ENCODE measurements around the gene SAMD11.

Gene SAMD11

GRCh38 chr1:938711-939489 is 15.2 kb downstream of the SAMD11 start:
- TF ChIP-seq FOXM1 (IDR thresholded peaks at IDR 0.05; ENCODE audit: borderline replicate concordance, low read depth), result no peak
- no peak for TF ChIP-seq ZBTB7A (IDR thresholded peaks at IDR 0.05; ENCODE audit: low read depth)
- TF ChIP-seq CEBPB (IDR thresholded peaks at IDR 0.05), result no peak
- TF ChIP-seq, protein P1, sequence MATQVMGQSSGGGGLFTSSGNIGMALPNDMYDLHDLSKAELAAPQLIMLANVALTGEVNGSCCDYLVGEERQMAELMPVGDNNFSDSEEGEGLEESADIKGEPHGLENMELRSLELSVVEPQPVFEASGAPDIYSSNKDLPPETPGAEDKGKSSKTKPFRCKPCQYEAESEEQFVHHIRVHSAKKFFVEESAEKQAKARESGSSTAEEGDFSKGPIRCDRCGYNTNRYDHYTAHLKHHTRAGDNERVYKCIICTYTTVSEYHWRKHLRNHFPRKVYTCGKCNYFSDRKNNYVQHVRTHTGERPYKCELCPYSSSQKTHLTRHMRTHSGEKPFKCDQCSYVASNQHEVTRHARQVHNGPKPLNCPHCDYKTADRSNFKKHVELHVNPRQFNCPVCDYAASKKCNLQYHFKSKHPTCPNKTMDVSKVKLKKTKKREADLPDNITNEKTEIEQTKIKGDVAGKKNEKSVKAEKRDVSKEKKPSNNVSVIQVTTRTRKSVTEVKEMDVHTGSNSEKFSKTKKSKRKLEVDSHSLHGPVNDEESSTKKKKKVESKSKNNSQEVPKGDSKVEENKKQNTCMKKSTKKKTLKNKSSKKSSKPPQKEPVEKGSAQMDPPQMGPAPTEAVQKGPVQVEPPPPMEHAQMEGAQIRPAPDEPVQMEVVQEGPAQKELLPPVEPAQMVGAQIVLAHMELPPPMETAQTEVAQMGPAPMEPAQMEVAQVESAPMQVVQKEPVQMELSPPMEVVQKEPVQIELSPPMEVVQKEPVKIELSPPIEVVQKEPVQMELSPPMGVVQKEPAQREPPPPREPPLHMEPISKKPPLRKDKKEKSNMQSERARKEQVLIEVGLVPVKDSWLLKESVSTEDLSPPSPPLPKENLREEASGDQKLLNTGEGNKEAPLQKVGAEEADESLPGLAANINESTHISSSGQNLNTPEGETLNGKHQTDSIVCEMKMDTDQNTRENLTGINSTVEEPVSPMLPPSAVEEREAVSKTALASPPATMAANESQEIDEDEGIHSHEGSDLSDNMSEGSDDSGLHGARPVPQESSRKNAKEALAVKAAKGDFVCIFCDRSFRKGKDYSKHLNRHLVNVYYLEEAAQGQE (IDR thresholded peaks at IDR 0.05; ENCODE audit: low read depth), result no peak
- TF ChIP-seq TEAD4 (IDR thresholded peaks at IDR 0.05), result no peak
- no peak for TF ChIP-seq TAF1 (IDR thresholded peaks at IDR 0.05; ENCODE audit: low read depth)
- no peak for TF ChIP-seq USF1 (IDR thresholded peaks at IDR 0.05)
- TF ChIP-seq NFIC (IDR thresholded peaks at IDR 0.05), result no peak
- TF ChIP-seq MAX (IDR thresholded peaks at IDR 0.05), result no peak

- TF ChIP-seq EP300 (IDR thresholded peaks at IDR 0.05; ENCODE audit: borderline replicate concordance) (no peak), MAX (IDR thresholded peaks at IDR 0.05) (no peak), TAF1 (IDR thresholded peaks at IDR 0.05; ENCODE audit: low read depth) (no peak), ZBTB7A (IDR thresholded peaks at IDR 0.05; ENCODE audit: low read depth) (no peak), FOXM1 (IDR thresholded peaks at IDR 0.05; ENCODE audit: borderline replicate concordance, low read depth) (no peak), RAD21 (IDR thresholded peaks at IDR 0.05; ENCODE audit: low read depth) (no peak), YY1 (IDR thresholded peaks at IDR 0.05; ENCODE audit: low read depth) (no peak)
- TF ChIP-seq, protein P1 (IDR thresholded peaks at IDR 0.05; ENCODE audit: low read depth), result no peak
Measured at GRCh38 chr1:939511-940106, 15.9 kb downstream of the SAMD11 start.

DNA sequence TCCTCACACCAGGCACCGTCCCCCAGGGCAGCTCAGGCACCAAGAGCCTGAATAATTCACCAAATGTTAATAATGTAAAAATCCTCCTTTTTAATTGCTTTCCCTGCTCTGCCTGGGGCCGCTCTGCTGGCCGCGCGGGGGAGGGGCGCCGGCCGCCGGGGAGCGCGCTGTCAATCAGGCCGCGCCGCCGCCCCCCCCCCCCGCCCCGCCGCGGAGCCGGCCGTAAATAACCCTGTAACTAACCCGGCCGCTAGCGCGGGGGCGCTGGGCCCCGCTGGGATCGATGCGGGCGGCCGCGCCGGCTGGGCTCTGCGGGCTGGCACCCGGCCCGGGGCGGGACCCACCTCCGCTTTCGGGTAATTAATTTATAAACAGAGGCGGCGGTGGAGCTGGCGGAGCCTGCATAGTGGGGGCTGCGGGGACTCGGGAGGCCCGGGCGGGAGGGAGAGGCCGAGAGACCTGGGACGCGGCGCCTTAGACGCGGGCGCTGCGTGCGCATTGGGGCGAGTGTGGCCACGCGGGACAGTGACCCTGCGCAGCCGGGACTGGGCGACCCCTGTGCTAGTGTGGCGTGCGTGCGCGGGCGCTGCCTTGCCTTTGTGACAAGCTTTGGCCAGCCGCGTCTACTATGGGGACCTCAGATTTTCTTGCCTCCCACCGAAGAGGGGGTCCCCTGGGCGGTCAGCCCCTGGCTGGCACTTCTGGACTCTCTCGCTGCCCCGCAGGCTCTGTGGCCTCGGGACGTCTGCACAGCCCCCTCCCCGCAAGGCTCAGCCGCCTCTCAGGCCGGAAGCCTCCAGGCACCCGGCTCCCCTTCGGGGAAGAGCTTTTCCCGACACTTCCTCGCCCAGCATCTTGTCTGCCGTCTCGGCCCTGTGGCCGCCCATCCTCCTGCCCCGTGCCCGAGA is 16.6 kb downstream of the SAMD11 start:
- TF ChIP-seq TCF12 (IDR thresholded peaks at IDR 0.05; ENCODE audit: low read depth) (peak; percentile 87; the same call in 1 of the 2 replicates), ZBTB7A (IDR thresholded peaks at IDR 0.05; ENCODE audit: low read depth) (peak; percentile 69; the same call in 1 of the 2 replicates), CEBPB (IDR thresholded peaks at IDR 0.05) (peak; percentile 13; the same call in 1 of the 2 replicates), EP300 (IDR thresholded peaks at IDR 0.05; ENCODE audit: borderline replicate concordance) (peak; percentile 66), NFIC (IDR thresholded peaks at IDR 0.05) (peak; percentile 93), USF1 (IDR thresholded peaks at IDR 0.05) (no peak), TEAD4 (IDR thresholded peaks at IDR 0.05) (peak; percentile 45; the same call in 1 of the 2 replicates), TAF1 (IDR thresholded peaks at IDR 0.05; ENCODE audit: low read depth) (no peak), EGR1 (IDR thresholded peaks at IDR 0.05) (peak; percentile 92), YY1 (IDR thresholded peaks at IDR 0.05; ENCODE audit: low read depth) (no peak), FOXM1 (IDR thresholded peaks at IDR 0.05; ENCODE audit: borderline replicate concordance, low read depth) (no peak)

- 0 out of 2 replicates have a peak, but pooled peaks have one; percentile 9 for TF ChIP-seq MAX (IDR thresholded peaks at IDR 0.05)
- TF ChIP-seq TEAD4 (IDR thresholded peaks at IDR 0.05), result no peak
Measured at GRCh38 chr1:941015-941587, 17.4 kb downstream of the SAMD11 start.
